GM21423 (cell line): Measurements from ENCODE around the gene TMEM11.
"Not testable (repeated sequence)": the region's sequence is repeated elsewhere in the genome, so short reads cannot be mapped to it uniquely, and the experiment has no call there.

Experiments
- ATAC-seq: cut with Tn5 transposase; IDR thresholded peaks from one replicate; pipeline ENCODE4 v1.9.1; 2021; ENCODE audit warnings: mild to moderate bottlenecking, moderate library complexity; ENCODE audit not compliant: unreplicated experiment

The TMEM11 gene

DNA sequence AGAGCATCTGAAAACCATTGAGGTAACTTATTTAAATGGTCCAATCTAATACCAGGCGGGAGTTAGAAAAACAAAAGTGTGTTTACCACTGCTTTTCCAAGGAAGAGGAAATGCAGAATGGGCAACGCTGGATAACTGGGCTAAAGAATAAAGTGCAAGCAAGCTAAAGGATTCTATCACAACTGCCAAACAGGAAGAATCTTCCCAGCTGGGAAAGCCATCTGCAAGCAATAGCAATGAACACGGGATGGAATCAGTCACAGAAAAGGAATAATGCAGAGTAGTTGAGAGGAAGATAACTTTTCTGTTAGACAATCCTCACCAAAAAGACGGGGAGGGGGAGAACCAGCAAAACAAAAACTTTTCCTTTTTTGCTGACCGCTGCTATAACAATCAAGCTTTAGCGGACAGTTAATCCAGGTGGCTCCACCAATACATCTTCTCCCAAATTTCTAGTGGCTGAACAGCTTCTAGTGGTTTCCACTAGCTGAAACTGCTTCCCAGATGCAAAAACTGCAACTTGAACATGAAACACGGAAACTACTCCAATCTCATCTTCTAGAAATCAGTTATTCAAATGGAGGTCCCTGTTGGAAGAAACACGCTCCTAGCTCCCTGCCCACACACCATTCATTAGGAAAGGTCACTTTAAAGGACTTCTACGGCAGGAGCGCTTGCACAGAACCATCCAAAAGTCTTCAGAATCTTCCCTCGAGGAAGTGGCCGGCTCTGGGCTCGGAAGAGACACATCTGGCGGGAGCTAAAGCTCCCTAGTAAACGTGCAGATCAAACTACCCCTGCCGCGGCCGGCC lies 929 bp downstream of the TMEM11 start:
- ATAC-seq, result no peak

- no peak for ATAC-seq
These were observed 2.0 kb downstream of the TMEM11 start for GRCh38 chr17:21211825-21212479.

- ATAC-seq, result no peak
These were observed 3.4 kb downstream of the TMEM11 start for GRCh38 chr17:21210411-21211076.

DNA sequence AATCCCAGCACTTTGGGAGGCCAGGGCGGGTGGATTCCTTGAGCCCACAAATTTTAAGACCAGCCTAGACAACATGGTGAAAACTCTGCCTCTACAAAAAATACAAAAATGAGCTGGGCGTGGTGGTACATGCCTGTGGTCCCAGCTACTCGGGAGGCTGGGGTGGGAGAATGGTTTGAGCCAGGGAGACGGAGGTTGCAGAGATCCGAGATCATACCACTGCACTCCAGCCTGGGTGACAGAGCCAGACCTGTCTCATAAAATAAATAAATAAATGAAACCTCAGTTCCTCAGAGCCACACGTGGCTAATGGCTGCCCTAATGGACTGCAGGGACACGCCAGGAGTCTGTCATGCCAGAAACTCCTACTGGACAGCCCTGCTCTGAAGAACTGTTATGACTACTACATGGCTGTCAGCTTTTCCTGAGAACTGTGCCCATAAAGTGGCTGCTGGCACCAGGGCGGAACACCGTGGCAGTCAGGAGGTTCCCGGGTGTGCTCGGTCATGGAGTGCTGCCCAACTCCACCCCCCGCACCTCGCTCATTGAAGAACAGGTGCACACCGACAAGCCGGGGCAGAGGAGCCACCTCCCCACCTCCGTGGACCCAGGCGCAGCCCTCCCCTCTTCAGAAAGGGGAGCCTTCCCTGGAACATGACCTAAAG lies 4.3 kb downstream of the TMEM11 start:
- ATAC-seq, result no peak

DNA sequence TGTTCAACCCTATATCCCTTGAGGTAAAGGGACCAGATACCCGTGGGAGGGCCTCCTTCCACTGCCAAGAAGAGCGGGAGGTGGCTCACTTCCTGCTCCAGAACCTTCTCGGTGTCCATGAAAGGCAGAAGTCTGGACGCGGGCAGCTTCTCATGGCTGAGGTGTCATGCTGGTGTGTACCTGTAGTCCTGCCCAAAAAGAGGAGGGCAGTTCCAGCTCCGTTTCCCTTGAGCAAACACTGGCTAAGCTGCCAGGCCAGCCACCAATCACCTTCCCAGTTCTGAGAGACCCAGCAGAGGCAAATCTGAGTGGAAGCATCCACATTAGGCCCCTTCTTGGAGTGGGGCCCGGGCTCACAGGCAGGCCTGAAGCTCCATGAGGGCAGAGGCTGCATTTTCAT lies 5.6 kb downstream of the TMEM11 start:
- no peak for ATAC-seq

DNA sequence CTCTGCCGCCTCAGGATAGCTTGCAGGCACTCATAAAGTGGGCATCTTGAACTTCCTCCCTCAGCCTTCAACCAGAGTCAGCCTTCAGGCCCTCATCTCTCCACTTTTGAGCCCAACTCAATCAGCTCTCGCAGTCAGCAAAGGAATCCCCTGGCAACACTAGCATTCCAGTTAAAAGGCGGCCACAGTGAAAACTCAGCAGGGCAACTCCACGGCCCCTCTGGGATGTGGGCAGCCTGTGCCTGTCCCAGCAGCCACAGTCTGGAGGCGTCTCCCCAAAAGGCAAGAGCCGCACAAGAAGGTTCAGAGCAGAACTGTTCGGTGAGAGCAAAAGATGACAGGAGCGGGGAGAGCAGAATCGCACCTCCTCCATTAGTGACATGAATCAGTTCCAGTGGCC lies 9.0 kb downstream of the TMEM11 start:
- ATAC-seq, result no peak

- ATAC-seq, result no peak
These were observed 11.4 kb downstream of the TMEM11 start for GRCh38 chr17:21202512-21202911.

DNA sequence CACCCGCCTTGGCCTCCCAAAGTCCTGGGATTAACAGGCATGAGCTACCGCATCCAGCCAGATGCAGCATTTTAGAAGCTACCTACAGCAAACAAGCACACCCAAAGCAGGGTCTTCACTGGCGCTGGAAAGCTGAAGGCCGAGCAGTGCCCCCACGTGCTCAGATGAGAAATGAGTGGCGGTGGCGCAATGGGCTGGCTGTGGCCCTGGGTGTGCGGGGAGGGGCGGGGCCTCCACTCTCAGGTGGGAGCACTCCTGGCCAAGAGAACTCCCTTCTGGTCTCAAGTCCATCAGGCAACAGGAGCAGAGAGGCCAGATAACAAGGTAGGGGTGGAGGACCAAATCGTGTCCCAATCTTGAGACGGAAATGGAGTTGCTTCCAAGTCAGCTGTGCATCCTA lies 12.1 kb downstream of the TMEM11 start:
- no peak for ATAC-seq

DNA sequence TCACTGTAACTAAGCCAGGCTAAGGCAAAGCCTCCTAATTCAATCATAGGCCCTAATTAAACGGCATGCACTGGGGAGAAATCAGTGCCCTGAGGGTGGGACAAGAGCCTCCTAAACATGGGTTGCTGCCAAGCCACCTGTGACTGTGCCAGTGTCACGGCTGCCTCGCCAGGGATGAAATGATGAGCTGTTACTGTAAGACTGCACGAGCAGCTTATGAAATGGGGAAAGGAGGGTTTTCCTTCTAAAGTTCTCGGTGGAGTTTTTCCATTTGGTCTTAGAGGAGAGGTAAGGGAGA lies 12.7 kb downstream of the TMEM11 start:
- no peak for ATAC-seq

DNA sequence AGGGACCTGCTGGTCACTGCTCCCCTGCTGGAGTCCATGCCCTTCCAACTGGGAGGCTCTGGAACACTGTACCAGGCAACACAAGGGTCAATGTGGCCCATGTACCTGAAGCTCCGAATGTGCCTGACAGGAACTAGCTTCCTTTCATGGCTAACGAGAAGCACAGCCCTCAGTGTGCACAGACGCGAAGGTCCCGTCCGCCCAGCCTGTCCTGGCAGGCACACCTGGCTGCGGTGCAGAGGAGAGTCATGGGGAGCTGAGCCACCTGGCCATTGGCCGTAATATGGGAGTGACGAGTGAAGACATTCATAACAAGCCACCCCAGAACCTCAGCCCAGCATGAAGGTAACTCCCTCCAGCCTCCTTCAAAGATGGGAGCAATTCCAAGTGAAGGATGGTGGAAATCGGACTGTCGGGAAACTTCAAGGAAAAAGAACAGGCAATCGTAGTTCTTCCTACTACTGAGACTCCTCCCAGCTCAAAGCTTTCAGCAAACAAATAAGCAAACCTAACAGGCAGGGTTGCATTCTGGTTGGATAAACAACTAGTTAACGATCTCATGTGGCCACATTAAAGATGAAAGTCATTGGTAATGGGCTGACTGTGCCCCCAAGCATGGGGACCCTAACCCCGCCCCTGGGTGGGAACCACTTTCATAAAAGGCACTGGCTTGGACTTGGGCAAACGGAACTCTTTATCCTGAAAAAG lies 13.2 kb downstream of the TMEM11 start:
- no peak for ATAC-seq

GRCh38 chr17:21199856-21200255 lies 14.1 kb downstream of the TMEM11 start:
- no peak for ATAC-seq

GRCh38 chr17:21199311-21199710 lies 14.7 kb downstream of the TMEM11 start:
- ATAC-seq, result no peak

DNA sequence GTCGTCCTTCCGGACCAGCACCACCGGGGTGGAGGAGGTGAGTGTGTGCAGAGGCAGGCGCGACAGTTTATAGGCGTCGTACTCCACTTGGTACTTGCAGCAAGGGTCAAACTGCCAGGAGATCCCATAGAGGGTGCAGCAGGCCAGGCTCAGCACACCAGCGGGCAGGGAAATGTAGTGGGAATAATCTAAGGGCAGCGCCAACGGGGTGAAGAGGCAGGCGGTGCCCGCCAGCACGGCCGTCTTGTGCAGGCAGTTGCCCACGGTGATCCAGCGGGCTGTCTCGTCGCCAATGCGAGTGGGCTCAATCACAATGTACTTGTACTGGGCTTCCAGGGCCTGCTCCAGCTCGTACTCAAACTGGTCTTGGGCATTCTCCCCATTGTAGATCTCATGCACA lies 15.6 kb downstream of the TMEM11 start:
- no peak for ATAC-seq

DNA sequence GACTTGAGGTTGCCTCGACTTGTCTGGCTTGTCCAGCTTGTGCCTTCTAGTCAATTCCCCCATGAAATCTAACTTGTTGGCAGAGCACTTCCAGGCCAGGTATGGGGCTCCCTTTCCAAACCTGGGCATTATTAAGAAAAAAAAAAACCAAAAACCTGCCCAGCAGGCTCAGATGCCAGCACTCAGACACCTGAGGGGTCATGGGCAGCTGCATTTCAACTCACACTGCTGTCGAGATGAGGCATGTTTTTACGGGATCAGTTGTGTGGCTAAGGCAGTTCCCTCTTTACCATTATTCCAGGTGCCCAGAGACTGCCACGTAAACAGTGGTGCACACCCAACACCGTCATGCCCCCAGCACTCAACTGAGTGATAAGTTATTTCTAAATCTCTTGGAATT lies 17.8 kb downstream of the TMEM11 start:
- no peak for ATAC-seq

DNA sequence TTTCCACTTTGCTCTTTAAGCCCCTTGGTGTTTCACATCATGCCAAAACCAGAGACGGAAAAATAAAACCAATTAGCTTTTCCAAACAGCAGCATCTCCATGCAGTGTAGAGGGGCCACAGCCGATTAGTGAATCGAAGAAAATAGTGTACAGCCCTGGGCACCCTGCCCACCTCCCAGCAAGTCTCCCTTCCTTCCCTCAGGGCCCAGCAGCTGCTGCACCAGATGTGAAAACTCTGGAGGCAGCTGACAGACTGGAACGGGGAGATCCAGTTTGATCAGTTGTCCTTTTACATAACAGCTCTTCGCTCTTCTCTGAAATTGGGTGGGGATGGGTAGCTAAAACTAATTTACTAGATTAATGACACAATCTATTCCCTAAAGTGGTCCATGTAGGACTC lies 19.3 kb downstream of the TMEM11 start:
- no peak for ATAC-seq

DNA sequence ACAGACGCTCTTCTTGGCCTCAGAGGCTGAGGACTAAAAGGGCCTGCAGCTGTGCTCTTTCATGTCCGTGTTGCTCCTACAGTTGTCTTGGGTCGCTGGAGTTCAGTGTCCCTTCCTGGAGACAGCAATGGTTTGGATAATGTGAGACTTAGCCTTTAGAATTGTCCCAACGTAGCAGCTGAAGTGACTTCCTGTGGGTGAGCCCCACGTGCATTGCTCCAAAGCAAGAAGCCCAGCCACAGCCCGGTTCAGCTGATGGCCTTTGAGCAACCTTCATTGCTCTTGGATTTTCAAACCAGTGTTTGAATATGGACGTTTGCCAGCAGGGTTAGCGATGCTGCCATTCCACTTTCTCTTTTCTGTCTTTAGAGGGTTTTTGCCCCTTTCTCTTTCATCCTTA lies 19.7 kb downstream of the TMEM11 start:
- ATAC-seq, result no peak

- ATAC-seq, result no peak
These were observed 20.9 kb downstream of the TMEM11 start for GRCh38 chr17:21193031-21193430.

DNA sequence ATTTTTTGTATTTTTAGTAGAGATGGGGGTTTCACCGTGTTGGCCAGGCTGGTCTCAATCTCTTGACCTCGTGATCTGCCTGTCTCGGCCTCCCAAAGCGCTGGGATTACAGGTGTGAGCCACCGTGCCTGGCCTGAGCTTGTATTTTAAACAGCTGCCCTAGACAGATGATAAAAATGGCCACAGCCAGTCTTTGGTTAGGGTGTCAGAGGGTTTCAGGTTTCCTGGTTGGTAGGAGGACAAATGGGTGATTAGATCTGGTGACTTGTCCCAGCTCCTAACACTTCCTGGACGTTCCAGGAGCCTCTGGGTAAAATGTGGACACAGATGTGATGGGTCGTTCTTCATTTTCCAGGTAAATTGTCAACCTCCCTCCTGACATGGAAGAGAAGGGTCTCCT lies 21.5 kb downstream of the TMEM11 start:
- not testable (repeated sequence) for ATAC-seq

- ATAC-seq, result no peak
These were observed 22.3 kb downstream of the TMEM11 start for GRCh38 chr17:21191698-21192097.

DNA sequence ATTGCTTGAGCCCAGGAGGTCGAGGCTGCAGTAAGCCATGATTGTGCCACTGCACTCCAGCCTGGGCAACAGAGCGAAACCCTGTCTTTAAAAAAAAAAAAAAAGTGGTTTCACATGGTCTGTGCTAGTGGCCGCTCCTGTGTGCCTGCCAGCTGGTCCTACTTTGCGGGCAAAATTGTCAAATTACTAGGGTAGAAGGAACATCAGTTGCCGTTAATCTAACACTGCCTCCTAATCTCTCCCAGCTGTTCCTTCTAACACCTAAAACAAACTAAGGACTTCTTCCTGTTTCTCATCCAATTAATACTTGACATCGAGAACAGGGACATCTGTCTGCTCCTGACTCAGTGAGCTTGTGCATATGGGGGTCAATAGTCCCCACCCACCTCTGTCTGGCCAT lies 23.9 kb downstream of the TMEM11 start:
- no peak for ATAC-seq

- ATAC-seq, result no peak
These were observed 24.6 kb downstream of the TMEM11 start for GRCh38 chr17:21189361-21189760.
